Activated CD8-positive, alpha-beta memory T cell treated with anti-CD3 and anti-CD28 coated beads, Interleukin-2, amount 50 U/mL, for 4 hours (primary cell): ENCODE results near the gene MYO15B.

Experiments used
- DNase-seq: peaks from one replicate; pipeline ENCODE4 v3.0.0-alpha.2; 2020

The MYO15B gene

GRCh38 chr17:75604034-75604695 lies 16.6 kb downstream of the MYO15B start:
- DNase-seq: no peak

GRCh38 chr17:75605790-75606189 lies 18.2 kb downstream of the MYO15B start:
- DNase-seq: no peak

- no peak for DNase-seq
Observed at GRCh38 chr17:75607086-75607485, 19.5 kb downstream of the MYO15B start.

- DNase-seq: no peak
Observed at GRCh38 chr17:75610103-75610984, 22.7 kb downstream of the MYO15B start.

GRCh38 chr17:75611851-75612429 lies 24.3 kb downstream of the MYO15B start:
- DNase-seq: no peak

GRCh38 chr17:75612906-75613626 lies 25.5 kb downstream of the MYO15B start:
- no peak for DNase-seq

- DNase-seq: no peak
Observed at GRCh38 chr17:75614006-75614405, 26.4 kb downstream of the MYO15B start.

- DNase-seq: no peak
Observed at GRCh38 chr17:75614556-75615270, 27.1 kb downstream of the MYO15B start.

- DNase-seq: no peak
Observed at GRCh38 chr17:75615301-75615700, 27.7 kb downstream of the MYO15B start.

GRCh38 chr17:75616521-75617122 lies 29.0 kb downstream of the MYO15B start:
- no peak for DNase-seq

- no peak for DNase-seq
Observed at GRCh38 chr17:75617218-75617617, 29.6 kb downstream of the MYO15B start.

- DNase-seq: no peak
Observed at GRCh38 chr17:75617675-75618074, 30.1 kb downstream of the MYO15B start.

- DNase-seq: no peak
Observed at GRCh38 chr17:75619506-75620431, 32.2 kb downstream of the MYO15B start.

GRCh38 chr17:75621489-75621888 lies 33.9 kb downstream of the MYO15B start:
- no peak for DNase-seq

GRCh38 chr17:75622076-75622475 lies 34.5 kb downstream of the MYO15B start:
- DNase-seq: no peak

GRCh38 chr17:75622771-75623273 lies 35.2 kb downstream of the MYO15B start:
- DNase-seq: no peak

GRCh38 chr17:75623386-75623785 lies 35.8 kb downstream of the MYO15B start:
- no peak for DNase-seq

- no peak for DNase-seq
Observed at GRCh38 chr17:75624021-75624420, 36.4 kb downstream of the MYO15B start.

- no peak for DNase-seq
Observed at GRCh38 chr17:75624714-75625345, 37.2 kb downstream of the MYO15B start.

GRCh38 chr17:75625813-75626486 lies 38.4 kb downstream of the MYO15B start:
- no peak for DNase-seq
